CMK (cell line): ENCODE data around the gene AGAP6.
"Not testable (repeated sequence)": the region's sequence is repeated elsewhere in the genome, so short reads cannot be mapped to it uniquely, and the experiment has no call there.

ENCODE experiments used
- DNase-seq: peaks from one replicate; pipeline ENCODE4 v3.0.0-alpha.2; 2010; ENCODE audit warnings: low read depth

The AGAP6 gene

GRCh38 chr10:50024716-50025383 is 36.6 kb downstream of the AGAP6 start:
- not testable (repeated sequence) for DNase-seq

- DNase-seq: no peak
These were observed 37.4 kb downstream of the AGAP6 start for GRCh38 chr10:50025627-50026026.

GRCh38 chr10:50027195-50027594 is 39.0 kb downstream of the AGAP6 start:
- DNase-seq: no peak

GRCh38 chr10:50033481-50033880 is 45.3 kb downstream of the AGAP6 start:
- DNase-seq: no peak

GRCh38 chr10:50035337-50035736 is 47.1 kb downstream of the AGAP6 start:
- DNase-seq: not testable (repeated sequence)

GRCh38 chr10:50044941-50045664 is 56.9 kb downstream of the AGAP6 start:
- no peak for DNase-seq

GRCh38 chr10:50046457-50046856 is 58.3 kb downstream of the AGAP6 start:
- DNase-seq: not testable (repeated sequence)

GRCh38 chr10:50047594-50047993 is 59.4 kb downstream of the AGAP6 start:
- not testable (repeated sequence) for DNase-seq

- DNase-seq: not testable (repeated sequence)
These were observed 63.9 kb downstream of the AGAP6 start for GRCh38 chr10:50051995-50052660.

GRCh38 chr10:50052778-50053376 is 64.7 kb downstream of the AGAP6 start:
- not testable (repeated sequence) for DNase-seq

GRCh38 chr10:50055494-50056292 is 67.5 kb downstream of the AGAP6 start:
- DNase-seq: not testable (repeated sequence)

- DNase-seq: not testable (repeated sequence)
These were observed 68.4 kb downstream of the AGAP6 start for GRCh38 chr10:50056654-50057053.

GRCh38 chr10:50058727-50059126 is 70.5 kb downstream of the AGAP6 start:
- not testable (repeated sequence) for DNase-seq

GRCh38 chr10:50059946-50060345 is 71.7 kb downstream of the AGAP6 start:
- DNase-seq: not testable (repeated sequence)
